GM23248 (cell line): ENCODE measurements around the gene HOXB4. TPM values are rescaled to one million over a fixed set of nuclear protein-coding genes. Genes with fewer than 3 reads are reported as not detected.

ENCODE experiments used
- DNase-seq: peaks from one replicate; pipeline ENCODE4 v3.0.0-alpha.2; 2015
- H2AFZ ChIP-seq: fragments of 200-600 bp; sonication (generic); 2 replicates; pipeline ENCODE4 v1.6.1; 2016; ENCODE audit warnings: antibody characterized with exemption
- H3F3A ChIP-seq: fragments of 200-600 bp; sonication (generic); 2 replicates; pipeline ENCODE4 v1.6.1; 2016; ENCODE audit warnings: mild to moderate bottlenecking, antibody characterized with exemption, mixed run types; ENCODE audit not compliant: insufficient read depth
- H3K27ac ChIP-seq: fragments of 200-600 bp; sonication (generic); 2 replicates; pipeline ENCODE4 v1.5.1; 2016; ENCODE audit warnings: mild to moderate bottlenecking
- H3K27me3 ChIP-seq: fragments of 200-600 bp; sonication (generic); replicated peaks from 2 replicates; pipeline ENCODE4 v1.6.1; 2016; ENCODE audit warnings: mild to moderate bottlenecking; ENCODE audit not compliant: insufficient read depth
- H3K36me3 ChIP-seq: fragments of 200-600 bp; sonication (generic); 2 replicates; pipeline ENCODE4 v1.6.1; 2016; ENCODE audit warnings: low read depth, mild to moderate bottlenecking
- H3K4me1 ChIP-seq: fragments of 200-600 bp; sonication (generic); 2 replicates; pipeline ENCODE4 v1.6.1; 2016; ENCODE audit warnings: mild to moderate bottlenecking; ENCODE audit not compliant: insufficient read depth
- H3K4me2 ChIP-seq: fragments of 200-600 bp; sonication (generic); one replicate; pipeline ENCODE4 v1.6.1; 2016; ENCODE audit warnings: mild to moderate bottlenecking; ENCODE audit not compliant: unreplicated experiment
- H3K4me3 ChIP-seq: fragments of 200-600 bp; sonication (generic); 2 replicates; pipeline ENCODE4 v1.5.1; 2016; ENCODE audit warnings: mild to moderate bottlenecking
- H3K79me2 ChIP-seq: fragments of 200-600 bp; sonication (generic); 2 replicates; pipeline ENCODE4 v1.6.1; 2016; ENCODE audit warnings: mild to moderate bottlenecking; ENCODE audit not compliant: insufficient read depth
- H3K9ac ChIP-seq: fragments of 200-600 bp; sonication (generic); 2 replicates; pipeline ENCODE4 v1.6.1; 2016; ENCODE audit warnings: mild to moderate bottlenecking
- H3K9me2 ChIP-seq: fragments of 200-600 bp; sonication (generic); 2 replicates; pipeline ENCODE4 v1.6.1; 2016; ENCODE audit warnings: mixed run types, mild to moderate bottlenecking, moderate library complexity; ENCODE audit not compliant: insufficient read depth
- H3K9me3 ChIP-seq: fragments of 200-600 bp; sonication (generic); one replicate; pipeline ENCODE4 v1.6.1; 2017; ENCODE audit warnings: low read depth
- H4K20me1 ChIP-seq: fragments of 200-600 bp; sonication (generic); 2 replicates; pipeline ENCODE4 v1.6.0; 2016; ENCODE audit not compliant: insufficient read depth
- EZH2 ChIP-seq: fragments of 200-600 bp; sonication (generic); IDR thresholded peaks from 2 replicates; pipeline ENCODE4 v1.6.1; 2018; ENCODE audit warnings: antibody characterized with exemption, mild to moderate bottlenecking; ENCODE audit not compliant: insufficient read depth, poor library complexity, severe bottlenecking
- EZH2phosphoT487 ChIP-seq: fragments of 200-600 bp; sonication (generic); IDR thresholded peaks from 2 replicates; pipeline ENCODE4 v1.6.1; 2018; ENCODE audit warnings: antibody characterized with exemption, moderate library complexity, mild to moderate bottlenecking, low read depth; ENCODE audit not compliant: insufficient read depth
- WGBS, 2 experiments: methylation state at CpG; one replicate each; pipeline ENCODE4 v1.1.6; 2015 to 2017; ENCODE audit warnings: low lambda C conversion rate in 2 of 2, low coverage in 1 of 2; ENCODE audit errors: missing lambda C conversion rate in 2 of 2; 5-methylcytosine and 5-hydroxymethylcytosine counted together
- in situ Hi-C: fragments of 300-500 bp; cut with MboI; formaldehyde crosslinking; loops from 2 replicates; pipeline ENCODE4 v1.15.0; 2020
- polyA plus RNA-seq: library from polyadenylated mRNA; unstranded; fragments of >200 nt; fragmentation: Nextera tagmentation; extraction: Ambion mirVana; gene quantifications from 2 replicates; pipeline ENCODE4 v1.2.1, GENCODE V29; 2016
- total RNA-seq: library from RNA; depleted of rRNA; stranded (reverse); fragments of >200 nt; shearing (Covaris generic); gene quantifications from 2 replicates; pipeline ENCODE4 v1.2.3, GENCODE V29; 2014

Gene HOXB4
- total and polyA plus RNA-seq, 2 experiments from 2014 or later, result 1.2 to 2.2 TPM

DNA sequence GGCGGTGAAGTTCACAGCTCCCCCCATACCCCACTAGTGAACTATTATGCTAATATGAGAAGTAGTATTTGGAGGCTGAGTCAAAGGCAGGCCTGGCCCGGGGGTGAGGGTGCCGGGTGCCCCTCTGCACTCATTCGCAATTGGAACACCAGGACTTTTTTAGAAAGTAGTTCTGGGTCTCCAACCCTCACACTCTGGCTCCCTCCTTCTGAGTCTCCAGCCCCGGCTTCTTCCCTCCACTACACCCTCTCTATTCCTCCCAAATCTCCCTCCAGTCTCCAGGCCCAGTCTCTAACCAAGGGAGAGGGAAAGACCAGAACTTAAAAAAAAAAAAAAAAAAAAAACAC lies 21.9 kb downstream of the HOXB4 start:
- no peak for TF ChIP-seq EZH2phosphoT487
- no peak for TF ChIP-seq EZH2
- peaks cover 58% of the 10 kb centered on the region for H3K79me2 ChIP-seq
- peak overlapping the region; percentile 71 for H3K4me2 ChIP-seq
- no peaks in the 10 kb centered on the region for H3K27me3 ChIP-seq
- H3K9me3 ChIP-seq, result no peaks in the 10 kb centered on the region
- H3F3A ChIP-seq, result peaks cover 17% of the 10 kb centered on the region
- DNase-seq, result no peak
- H3K36me3 ChIP-seq, result no peaks in the 10 kb centered on the region
- no peaks in the 10 kb centered on the region for H4K20me1 ChIP-seq
- peaks cover 22% of the 10 kb centered on the region for H3K4me1 ChIP-seq
- H3K4me3 ChIP-seq, result 0 out of 2 replicates have a peak overlapping the region, but pooled peaks have one; percentile 45
- H2AFZ ChIP-seq, result peak overlapping the region; percentile 46; the same call in 1 of the 2 replicates
- in situ Hi-C loops, result no loop called here
- 58 to 69% methylated on average over 5 of the region's 5 CpGs for WGBS, 2 experiments
- peak overlapping the region; percentile 41 for H3K9ac ChIP-seq
- H3K9me2 ChIP-seq, result no peaks in the 10 kb centered on the region
- peak overlapping the region; percentile 33 for H3K27ac ChIP-seq

DNA sequence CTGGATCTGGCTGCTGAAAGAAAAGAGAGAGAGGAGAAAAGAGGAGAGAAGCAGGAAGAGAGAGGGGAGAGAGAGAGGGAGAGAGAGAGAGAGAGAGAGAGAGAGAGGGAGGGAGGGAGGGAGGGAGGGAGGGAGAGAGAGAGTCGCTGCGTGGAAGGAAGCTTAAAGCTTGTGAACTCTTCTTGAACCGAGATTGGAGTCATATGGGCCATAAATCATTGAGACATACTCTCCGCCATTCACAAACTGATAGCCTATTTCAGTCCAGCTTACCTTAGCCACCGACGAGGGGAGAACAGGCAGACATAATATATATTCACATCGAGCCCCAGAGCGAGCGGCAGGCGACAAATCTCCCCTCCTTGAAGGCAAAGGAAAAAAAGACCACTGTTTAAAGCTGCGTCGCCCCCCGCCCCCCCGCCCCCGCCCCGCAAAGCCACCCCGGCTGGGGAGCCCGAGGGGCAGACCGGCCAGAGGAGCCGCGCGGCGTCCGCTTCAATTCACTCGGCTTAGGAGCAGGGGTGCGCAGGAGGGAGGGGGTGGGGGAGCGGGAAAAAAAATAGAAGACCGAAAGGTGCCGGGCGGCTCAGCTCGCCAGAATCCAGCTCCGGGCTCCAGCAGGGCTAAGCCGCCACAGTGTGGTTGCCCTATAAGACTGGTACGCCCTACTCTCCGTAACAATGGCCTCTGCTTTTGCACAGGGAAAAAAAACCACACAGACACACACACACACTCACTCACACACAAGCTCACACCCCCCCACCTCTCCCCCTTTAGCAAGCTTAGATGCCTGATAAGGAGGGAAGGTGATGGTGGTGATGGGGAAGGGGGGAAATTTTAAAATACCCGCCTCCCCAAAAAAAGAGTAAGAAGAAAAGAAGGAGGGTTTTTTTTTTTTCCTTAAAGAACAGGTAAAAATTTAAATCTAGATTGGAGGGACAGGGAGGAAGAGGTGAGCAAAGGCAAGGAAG lies 22.6 kb downstream of the HOXB4 start:
- no peaks in the 10 kb centered on the region for H3K36me3 ChIP-seq
- no peaks in the 10 kb centered on the region for H4K20me1 ChIP-seq
- peaks cover 22% of the 10 kb centered on the region for H3K4me1 ChIP-seq
- H3K4me3 ChIP-seq, result peak overlapping the region; percentile 46
- H2AFZ ChIP-seq, result peak overlapping the region; percentile 59
- no peaks in the 10 kb centered on the region for H3K27me3 ChIP-seq
- peaks cover 53% of the 10 kb centered on the region for H3K79me2 ChIP-seq
- peak; percentile 77 for DNase-seq
- whole genome bisulfite sequencing, 2 experiments, result 20 to 21% methylated on average over 10 to 36 of the region's 36 CpGs
- peak overlapping the region; percentile 70 for H3K9ac ChIP-seq
- no peak for TF ChIP-seq EZH2phosphoT487
- TF ChIP-seq EZH2, result no peak
- peaks cover 17% of the 10 kb centered on the region for H3F3A ChIP-seq
- H3K27ac ChIP-seq, result peak overlapping the region; percentile 39; the same call in 1 of the 2 replicates
- peak overlapping the region; percentile 68 for H3K4me2 ChIP-seq
- in situ Hi-C loops, result no loop called here
- no peaks in the 10 kb centered on the region for H3K9me2 ChIP-seq
- H3K9me3 ChIP-seq, result no peaks in the 10 kb centered on the region

DNA sequence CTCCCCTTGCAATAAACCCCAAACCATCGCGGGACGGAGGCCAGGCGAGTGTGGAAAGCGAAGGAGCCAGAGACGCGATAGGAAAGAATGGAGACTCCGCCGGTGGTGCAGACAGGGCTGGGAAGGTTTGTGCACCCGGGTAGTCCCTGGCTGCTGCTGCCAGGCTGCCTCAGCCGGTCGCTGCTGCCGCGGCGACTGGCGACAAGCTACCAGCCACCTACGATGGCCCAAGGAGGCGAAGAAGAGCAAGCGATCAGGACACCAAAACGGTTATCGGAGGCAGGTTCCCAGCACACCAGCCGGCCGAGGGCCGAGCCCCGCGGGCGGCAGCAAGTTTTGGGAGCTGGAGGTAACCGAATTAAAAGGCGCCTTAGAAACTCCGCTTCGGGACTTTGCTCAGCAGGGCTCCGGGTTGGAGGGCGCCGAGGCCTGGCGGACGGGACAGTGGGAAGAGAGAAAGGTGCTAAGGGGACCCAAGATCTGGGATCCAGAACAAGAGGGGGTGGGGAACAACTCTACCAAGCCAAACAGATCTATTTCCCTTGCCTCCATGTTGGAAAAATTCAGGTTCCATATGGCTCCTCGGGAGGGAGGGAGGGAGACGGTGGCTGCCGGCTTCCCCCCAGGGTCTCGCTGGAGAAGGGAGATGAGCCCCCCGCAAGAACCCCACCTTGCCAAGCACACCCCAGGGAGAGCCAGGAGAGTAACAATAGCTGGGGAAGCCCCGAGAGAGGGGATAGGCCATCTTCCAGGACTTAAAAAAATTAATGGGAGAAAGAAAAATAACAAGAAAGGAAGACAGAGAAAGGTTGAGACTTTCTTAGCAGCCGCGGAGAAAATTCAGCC lies 23.5 kb downstream of the HOXB4 start:
- Histone ChIP-seq H4K20me1 (no peaks in the 10 kb centered on the region), H3K4me3 (peak overlapping the region; percentile 46), H3K4me1 (peaks cover 22% of the 10 kb centered on the region), H3K27ac (peak overlapping the region; percentile 39; the same call in 1 of the 2 replicates), H3K9me3 (no peaks in the 10 kb centered on the region), H3K27me3 (no peaks in the 10 kb centered on the region), H3K9ac (peak overlapping the region; percentile 70), H3F3A (peaks cover 17% of the 10 kb centered on the region), H3K36me3 (no peaks in the 10 kb centered on the region; the same call in 1 of the 2 replicates), H2AFZ (peak overlapping the region; percentile 59), H3K79me2 (peaks cover 46% of the 10 kb centered on the region), H3K9me2 (no peaks in the 10 kb centered on the region), H3K4me2 (peak overlapping the region; percentile 68)
- in situ Hi-C loops, result no loop called here
- no peak for DNase-seq
- WGBS, 2 experiments, result 78 to 84% methylated on average over 40 to 44 of the region's 44 CpGs
- TF ChIP-seq EZH2 (no peak), EZH2phosphoT487 (no peak)

DNA sequence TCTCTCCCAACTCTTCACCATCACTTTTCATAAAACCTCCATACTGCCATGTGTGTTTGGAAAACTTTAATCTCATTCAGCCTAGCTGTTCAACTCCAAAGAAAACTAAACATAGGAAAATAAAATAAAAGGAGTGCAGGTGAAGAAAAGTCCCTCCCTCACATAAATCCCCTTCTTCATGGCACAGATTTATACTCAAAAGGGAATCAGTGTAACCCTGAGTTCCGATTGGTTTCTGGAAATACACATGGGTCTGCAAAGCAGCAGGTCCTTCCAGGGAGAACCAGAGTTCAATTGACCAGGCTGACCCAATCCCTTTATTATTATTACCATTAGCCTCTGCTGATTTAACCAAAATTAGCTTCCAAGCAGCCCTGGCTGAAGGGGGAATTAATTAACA lies 24.3 kb downstream of the HOXB4 start:
- H3K4me2 ChIP-seq, result no peak overlapping the region
- H3F3A ChIP-seq, result peaks cover 22% of the 10 kb centered on the region
- H3K36me3 ChIP-seq, result no peaks in the 10 kb centered on the region; the same call in 1 of the 2 replicates
- H3K27ac ChIP-seq, result no peak overlapping the region
- H3K9ac ChIP-seq, result no peak overlapping the region; the same call in 1 of the 2 replicates
- H3K79me2 ChIP-seq, result peaks cover 39% of the 10 kb centered on the region
- H3K4me1 ChIP-seq, result peaks cover 22% of the 10 kb centered on the region
- no peak overlapping the region for H3K4me3 ChIP-seq
- in situ Hi-C loops, result no loop called here
- H3K27me3 ChIP-seq, result no peaks in the 10 kb centered on the region
- H2AFZ ChIP-seq, result no peak overlapping the region
- no peak for DNase-seq
- H4K20me1 ChIP-seq, result no peaks in the 10 kb centered on the region
- H3K9me3 ChIP-seq, result no peaks in the 10 kb centered on the region
- WGBS, 2 experiments, result 61 to 71% methylated on average over 1 of the region's 1 CpG
- no peaks in the 10 kb centered on the region for H3K9me2 ChIP-seq
- no peak for TF ChIP-seq EZH2phosphoT487
